ENCODE data around the gene IREB2.
"Not testable (repeated sequence)": the region's sequence is repeated elsewhere in the genome, so short reads cannot be mapped to it uniquely, and the experiment has no call there.

DNA sequence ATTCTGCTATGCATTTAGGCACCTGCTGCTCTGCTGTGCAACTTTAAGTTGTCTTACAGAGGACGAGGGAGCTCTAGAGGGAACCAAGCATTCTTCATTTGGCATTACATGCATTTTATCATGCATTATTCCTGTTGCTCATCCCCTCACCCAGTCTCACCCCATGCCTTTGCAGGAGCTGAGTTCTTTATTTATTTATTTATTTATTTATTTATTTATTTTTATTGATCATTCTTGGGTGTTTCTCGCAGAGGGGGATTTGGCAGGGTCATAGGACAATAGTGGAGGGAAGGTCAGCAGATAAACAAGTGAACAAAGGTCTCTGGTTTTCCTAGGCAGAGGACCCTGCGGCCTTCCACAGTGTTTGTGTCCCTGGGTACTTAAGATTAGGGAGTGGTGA, 82.0 kb downstream of the IREB2 start:
- not testable (repeated sequence) for TF ChIP-seq SUZ12 (IDR thresholded peaks at IDR 0.05; ENCODE audit: extremely low read depth, insufficient read depth, insufficient read length); YY1 (IDR thresholded peaks at IDR 0.05; ENCODE audit: insufficient read depth, insufficient read length)

Measured in NT2/D1 (cell line).